Fibroblast of mammary gland (primary cell): ENCODE measurements around the gene TESK1.

ENCODE experiments used
- DNase-seq: peaks from one replicate; pipeline ENCODE4 v3.0.0-alpha.2; 2010; ENCODE audit warnings: low read depth
- H3K4me3 ChIP-seq: 2 replicates; pipeline ENCODE4 v1.5.1; 2011; ENCODE audit warnings: low read depth, mild to moderate bottlenecking, low read length, moderate library complexity; ENCODE audit not compliant: control insufficient read depth
- TF ChIP-seq, protein P1 (sequence below): conservative IDR thresholded peaks from 2 replicates; pipeline ENCODE4 v1.5.1; 2011; ENCODE audit warnings: low read depth, low read length, inconsistent platforms; ENCODE audit not compliant: control insufficient read depth, insufficient read depth

Gene TESK1

DNA sequence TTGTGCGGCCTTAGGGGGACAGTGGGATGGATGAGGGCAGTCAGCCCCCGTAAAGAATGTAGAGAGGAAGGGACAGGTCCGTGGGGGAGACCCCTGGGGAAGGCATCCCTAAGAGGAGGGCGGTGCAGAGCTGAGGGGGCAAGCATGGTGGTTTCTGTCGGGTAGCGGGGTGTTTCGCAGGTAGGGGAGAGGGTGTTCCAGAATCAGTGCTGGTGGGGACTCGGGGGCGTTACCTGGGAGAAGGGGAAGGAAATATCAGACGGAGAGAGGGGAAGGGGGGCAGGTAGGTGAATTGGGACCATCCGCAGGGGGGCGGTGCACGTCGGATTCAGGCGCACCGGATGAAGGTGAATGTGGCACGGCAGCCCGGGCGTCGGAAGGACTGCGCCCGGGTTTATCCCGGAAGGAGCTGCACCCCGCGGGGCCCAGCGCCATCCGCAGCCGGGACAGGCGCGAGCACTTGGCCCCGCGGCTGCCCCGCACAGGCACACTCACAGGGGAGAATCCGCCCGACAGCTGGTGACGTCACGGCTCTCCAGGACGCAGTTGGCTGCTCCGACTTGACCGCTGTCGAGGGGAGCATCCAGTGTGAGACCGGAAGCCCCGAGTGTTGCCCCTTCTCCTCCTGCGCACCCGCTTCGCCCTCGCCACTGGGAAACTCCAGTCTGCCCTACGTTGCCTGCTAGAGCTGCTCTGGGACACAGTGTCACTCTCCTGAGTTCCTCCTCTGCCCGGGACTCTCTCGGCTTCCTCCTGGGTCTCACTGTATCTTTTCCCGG lies 11.8 kb downstream of the TESK1 start:
- peak overlapping the region; percentile 35 for H3K4me3 ChIP-seq
- DNase-seq: peak; percentile 71
- TF ChIP-seq, protein P1, sequence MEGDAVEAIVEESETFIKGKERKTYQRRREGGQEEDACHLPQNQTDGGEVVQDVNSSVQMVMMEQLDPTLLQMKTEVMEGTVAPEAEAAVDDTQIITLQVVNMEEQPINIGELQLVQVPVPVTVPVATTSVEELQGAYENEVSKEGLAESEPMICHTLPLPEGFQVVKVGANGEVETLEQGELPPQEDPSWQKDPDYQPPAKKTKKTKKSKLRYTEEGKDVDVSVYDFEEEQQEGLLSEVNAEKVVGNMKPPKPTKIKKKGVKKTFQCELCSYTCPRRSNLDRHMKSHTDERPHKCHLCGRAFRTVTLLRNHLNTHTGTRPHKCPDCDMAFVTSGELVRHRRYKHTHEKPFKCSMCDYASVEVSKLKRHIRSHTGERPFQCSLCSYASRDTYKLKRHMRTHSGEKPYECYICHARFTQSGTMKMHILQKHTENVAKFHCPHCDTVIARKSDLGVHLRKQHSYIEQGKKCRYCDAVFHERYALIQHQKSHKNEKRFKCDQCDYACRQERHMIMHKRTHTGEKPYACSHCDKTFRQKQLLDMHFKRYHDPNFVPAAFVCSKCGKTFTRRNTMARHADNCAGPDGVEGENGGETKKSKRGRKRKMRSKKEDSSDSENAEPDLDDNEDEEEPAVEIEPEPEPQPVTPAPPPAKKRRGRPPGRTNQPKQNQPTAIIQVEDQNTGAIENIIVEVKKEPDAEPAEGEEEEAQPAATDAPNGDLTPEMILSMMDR: no peak

DNA sequence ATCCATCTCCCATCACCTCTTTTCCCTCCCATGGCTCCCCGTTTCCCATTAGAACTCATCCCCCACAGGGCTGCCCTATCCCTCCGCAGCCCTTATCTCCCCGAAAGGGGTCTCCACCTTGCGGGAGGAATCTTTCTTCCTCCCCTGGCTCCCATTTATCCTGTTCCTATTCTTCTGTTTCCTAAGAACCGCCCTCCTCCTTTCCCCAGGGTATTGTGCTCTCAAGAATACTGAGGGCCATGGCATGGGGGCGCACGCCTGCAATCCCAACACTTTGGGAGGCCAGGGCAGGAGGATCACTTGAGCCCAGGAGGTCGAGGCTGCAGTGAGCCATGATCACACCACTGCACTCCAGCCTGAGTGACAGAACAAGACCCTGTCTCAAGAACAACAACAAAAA lies 12.5 kb downstream of the TESK1 start:
- H3K4me3 ChIP-seq: no peak overlapping the region
- TF ChIP-seq, protein P1: no peak
- no peak for DNase-seq

DNA sequence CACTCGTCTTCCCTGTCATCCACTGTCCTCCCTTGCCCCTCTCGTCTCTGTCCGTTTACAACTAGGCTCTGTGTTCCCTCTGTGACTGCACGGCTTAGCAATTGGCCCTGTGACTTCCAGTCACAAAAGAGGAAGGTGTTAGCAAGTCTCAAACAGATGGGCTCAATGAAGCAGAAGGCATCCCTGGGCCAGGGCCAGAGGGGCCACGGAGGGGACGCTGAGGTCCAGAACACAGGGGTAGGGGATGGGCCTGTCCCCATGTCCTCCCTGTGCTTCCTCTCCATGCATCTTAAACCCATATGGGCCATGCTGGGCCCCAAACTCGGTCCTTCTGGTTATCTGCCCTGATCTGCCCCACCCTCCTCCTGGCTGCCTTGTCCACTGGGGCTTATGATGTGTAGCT lies 13.3 kb downstream of the TESK1 start, which contains the start of gene CD72:
CD72 (minus strand) TSS at position 89 of the 403 bp plus-strand sequence. CDS start 110 bp downstream, outside the sequence.
- H3K4me3 ChIP-seq: peak within 1 kb of the TSS; percentile 35
- DNase-seq: no peak
- TF ChIP-seq, protein P1: no peak

DNA sequence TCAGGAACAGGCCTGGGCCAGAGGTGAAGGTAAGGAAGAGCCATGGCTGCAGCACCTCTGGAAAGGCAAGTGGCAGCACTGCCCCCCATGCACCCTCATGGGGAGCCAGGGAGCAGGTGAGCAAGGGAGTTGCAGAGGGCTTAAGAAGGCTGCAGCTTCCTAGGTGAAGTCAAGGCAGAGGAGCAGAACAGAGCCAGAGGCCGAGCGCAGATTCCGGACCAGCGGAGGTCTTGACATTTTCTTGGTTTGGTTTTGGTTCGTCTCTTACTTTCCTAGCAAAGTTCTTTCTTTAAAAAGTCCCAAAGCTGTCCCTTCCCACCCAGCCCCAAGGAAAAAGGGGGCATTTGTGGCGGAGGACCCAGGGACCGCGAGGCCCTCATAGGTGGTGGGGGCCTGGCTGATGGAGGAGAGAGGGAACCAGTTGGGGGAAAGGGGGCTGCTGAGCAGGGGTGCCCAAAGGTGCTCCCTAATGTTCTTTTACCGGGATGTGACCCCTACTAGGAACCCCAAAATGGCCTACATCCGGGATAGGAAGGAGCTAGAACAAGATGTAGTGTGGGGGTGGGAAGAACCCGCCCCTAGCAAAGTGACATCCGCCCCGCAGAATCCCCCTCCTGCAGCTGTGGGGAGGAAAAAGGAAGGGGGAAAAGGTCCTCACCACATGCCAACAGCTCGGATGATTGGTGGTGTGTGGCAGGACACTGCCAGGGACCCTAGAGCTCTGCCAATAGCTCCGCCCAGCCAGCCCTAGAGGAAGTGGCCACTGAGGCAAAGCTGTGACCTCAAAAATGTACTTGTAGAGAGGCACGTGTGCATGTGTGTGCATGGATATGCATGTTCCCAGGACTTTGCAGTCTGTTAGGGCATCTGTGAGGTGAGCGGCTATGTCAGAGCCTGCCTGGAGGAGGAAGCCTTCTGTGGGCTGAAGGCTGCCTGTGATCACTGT lies 14.1 kb downstream of the TESK1 start:
- TF ChIP-seq, protein P1: no peak
- no peak for DNase-seq
- H3K4me3 ChIP-seq: no peak overlapping the region

DNA sequence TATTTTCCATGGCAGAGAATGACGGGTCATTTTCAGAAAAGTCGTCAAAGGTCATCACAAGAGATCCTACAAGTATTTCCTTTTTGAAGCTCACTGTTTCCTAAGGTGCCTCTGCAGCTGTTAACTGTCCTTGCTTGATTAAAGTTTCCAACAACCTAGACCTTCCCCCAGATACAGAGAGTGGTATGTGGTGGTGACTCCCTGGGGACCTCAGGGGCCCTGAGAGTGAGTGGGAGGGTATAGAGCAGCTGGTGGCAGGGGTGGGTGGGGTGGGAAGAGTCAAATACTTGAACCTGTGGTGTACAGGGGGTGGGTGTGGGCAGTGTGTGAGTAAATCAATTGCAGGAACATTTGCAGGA lies 14.7 kb downstream of the TESK1 start:
- TF ChIP-seq, protein P1: no peak
- no peak for DNase-seq
- no peak overlapping the region for H3K4me3 ChIP-seq

DNA sequence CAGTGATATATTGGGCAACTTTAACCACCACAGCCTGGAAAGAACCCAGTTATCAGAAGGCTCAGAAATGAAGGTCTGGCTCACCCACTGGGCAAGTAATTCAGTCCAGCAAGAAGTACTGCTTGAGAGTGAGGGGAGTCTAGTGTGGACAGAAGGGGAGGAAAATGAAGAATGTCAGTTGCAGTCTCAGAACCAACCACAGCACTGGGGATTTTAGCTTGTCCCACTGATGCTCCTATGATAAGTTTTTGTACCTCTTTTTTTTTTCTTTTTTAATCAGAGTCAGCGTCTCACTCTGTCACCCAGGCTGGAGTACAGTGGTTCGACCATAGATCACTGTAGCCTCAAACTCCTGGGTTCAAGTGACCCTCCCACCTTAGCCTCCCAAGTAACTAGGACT lies 22.5 kb downstream of the TESK1 start:
- H3K4me3 ChIP-seq: no peak overlapping the region
- TF ChIP-seq, protein P1: no peak
- DNase-seq: no peak
